Large intestine (tissue), 3 donors: ENCODE results near the gene PALD1. TPM values are rescaled to one million over a fixed set of nuclear protein-coding genes. Genes with fewer than 3 reads are reported as not detected.

Source experiments
- DNase-seq, 2 donors: peaks; one replicate each; pipeline versions ENCODE4 v3.0.0 to v3.0.0-alpha.2; 2013
- H3K27ac ChIP-seq: one replicate; pipeline ENCODE4 v1.5.1; 2013; ENCODE audit warnings: low read length
- H3K27me3 ChIP-seq: 2 replicates; pipeline ENCODE4 v1.6.1; 2013; ENCODE audit warnings: low read length; ENCODE audit not compliant: control insufficient read depth, insufficient read depth
- H3K36me3 ChIP-seq: 2 replicates; pipeline ENCODE4 v1.6.1; 2013; ENCODE audit warnings: low read length; ENCODE audit not compliant: control insufficient read depth, insufficient read depth
- H3K4me1 ChIP-seq: one replicate; pipeline ENCODE4 v1.6.1; 2013; ENCODE audit warnings: low read length; ENCODE audit not compliant: control insufficient read depth, insufficient read depth
- H3K4me3 ChIP-seq: one replicate; pipeline ENCODE4 v1.5.1; 2013; ENCODE audit warnings: low read length
- H3K9me3 ChIP-seq: one replicate; pipeline ENCODE4 v1.6.1; 2013; ENCODE audit warnings: mild to moderate bottlenecking, low read depth, low read length, moderate library complexity; ENCODE audit not compliant: control insufficient read depth
- WGBS: methylation state at CpG from one replicate; pipeline ENCODE4 v1.1.5; 2013; ENCODE audit warnings: low lambda C conversion rate; ENCODE audit not compliant: insufficient coverage; 5-methylcytosine and 5-hydroxymethylcytosine counted together
- polyA plus RNA-seq: library from polyadenylated mRNA; unstranded; fragments of 120-200 nt; gene quantifications from one replicate; pipeline ENCODE4 v1.2.1, GENCODE V29; 2013

The PALD1 gene
- polyA plus RNA-seq, 1 donor: 6.1 TPM

- H3K4me1 ChIP-seq: peaks cover 7% of the 10 kb centered on the region
- H3K27ac ChIP-seq: no peak overlapping the region
- H3K4me3 ChIP-seq: no peak overlapping the region
- H3K9me3 ChIP-seq: no peaks in the 10 kb centered on the region
- no peak for DNase-seq
- no peaks in the 10 kb centered on the region for H3K27me3 ChIP-seq
- WGBS: no CpG with 5 or more reads among the region's 4 CpGs
- no peaks in the 10 kb centered on the region for H3K36me3 ChIP-seq
Measured at GRCh38 chr10:70495691-70496261, 17.2 kb downstream of the PALD1 start.

DNA sequence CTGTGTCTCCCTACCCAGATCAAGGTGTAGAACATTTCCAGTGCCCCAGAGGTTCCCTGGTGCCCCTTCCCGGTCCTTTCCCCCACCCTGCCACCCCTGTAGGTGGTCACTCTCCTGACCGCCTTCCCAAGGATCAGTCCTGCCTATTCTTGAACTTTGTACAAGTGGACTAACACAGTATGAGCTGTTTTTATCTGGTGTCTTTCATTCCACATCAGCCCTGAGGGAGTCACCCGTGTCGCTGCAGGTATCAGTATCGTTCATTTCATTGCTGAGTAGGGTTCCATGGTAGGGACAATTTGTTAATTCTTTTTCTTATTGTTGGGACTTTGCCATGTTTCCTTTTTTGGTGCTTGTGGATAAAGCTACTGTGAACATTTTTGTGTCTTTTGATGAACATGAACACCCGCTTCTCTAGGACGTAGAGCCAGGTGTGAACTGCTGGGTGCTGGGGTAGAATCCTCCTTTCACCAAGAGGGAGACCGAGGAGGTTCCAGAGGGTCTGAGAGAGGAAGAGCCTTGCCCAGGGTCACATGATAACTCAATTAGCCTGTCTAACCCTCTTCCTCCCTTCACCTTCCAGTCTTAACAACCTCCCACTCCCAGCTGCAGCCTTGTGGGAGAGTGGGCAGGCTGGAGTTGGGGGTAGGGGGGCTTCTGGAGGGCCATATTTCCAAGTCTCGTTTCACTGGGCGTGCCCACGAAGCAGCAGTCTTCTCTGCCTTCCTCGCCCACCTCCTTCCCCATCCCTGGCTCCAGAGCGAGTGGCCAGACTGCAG lies 18.0 kb downstream of the PALD1 start:
- no peak overlapping the region for H3K4me3 ChIP-seq
- WGBS: 60% methylated on average over 1 of the region's 13 CpGs
- no peaks in the 10 kb centered on the region for H3K36me3 ChIP-seq
- H3K9me3 ChIP-seq: no peaks in the 10 kb centered on the region
- H3K27ac ChIP-seq: no peak overlapping the region
- no peak for DNase-seq
- no peaks in the 10 kb centered on the region for H3K27me3 ChIP-seq
- peaks cover 7% of the 10 kb centered on the region for H3K4me1 ChIP-seq

- peaks cover 7% of the 10 kb centered on the region for H3K4me1 ChIP-seq
- WGBS: no CpG with 5 or more reads among the region's 13 CpGs
Measured at GRCh38 chr10:70497120-70497545, 18.6 kb downstream of the PALD1 start.

DNA sequence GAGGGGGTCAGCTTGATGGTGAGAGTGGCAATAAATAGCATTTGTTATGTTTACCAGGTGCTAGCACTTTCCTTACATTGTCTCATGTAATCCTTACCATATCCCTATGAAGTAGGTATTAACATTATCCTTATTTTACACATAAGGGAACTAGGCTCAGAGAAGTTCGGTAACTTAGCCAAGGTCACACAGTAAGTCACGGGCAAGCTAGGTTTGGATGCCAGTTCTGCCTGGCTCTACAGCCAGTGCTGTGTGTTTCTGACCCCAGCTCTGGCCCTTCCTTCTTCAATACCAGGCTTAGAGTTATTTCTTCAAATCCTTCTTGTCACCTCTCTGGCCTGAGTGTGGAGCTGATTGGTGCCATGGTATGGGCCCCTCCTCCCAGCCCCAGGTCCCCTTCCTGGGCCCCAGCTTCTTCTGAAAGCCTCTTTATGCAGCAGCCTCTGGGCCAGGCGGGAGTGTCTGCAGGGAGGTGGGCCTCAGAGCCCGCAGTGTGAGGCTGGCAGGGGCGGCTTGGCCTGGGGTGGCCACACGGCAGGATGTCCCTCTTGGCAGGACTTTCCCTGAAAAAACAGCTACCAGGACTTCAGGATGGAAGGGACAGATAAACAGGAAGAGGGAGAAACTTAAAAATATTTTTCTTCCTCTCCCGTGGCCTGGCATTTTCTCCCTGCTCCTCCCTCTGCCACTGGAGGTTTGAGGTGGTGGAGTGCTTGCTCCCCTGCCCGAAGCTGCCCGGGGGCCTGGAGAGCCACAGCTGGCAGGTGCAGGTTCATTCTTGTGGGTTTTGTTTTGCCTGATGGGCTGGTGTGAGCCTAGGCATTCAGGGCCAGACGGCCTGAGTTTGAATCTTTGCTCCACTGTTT lies 20.6 kb downstream of the PALD1 start:
- Histone ChIP-seq H3K9me3 (no peaks in the 10 kb centered on the region), H3K4me3 (no peak overlapping the region), H3K27me3 (no peaks in the 10 kb centered on the region), H3K4me1 (peaks cover 7% of the 10 kb centered on the region), H3K36me3 (no peaks in the 10 kb centered on the region), H3K27ac (no peak overlapping the region)
- no CpG with 5 or more reads among the region's 10 CpGs for WGBS
- DNase-seq: peak in 1 of 2 donors; percentile 35

More at GRCh38 chr10:70497120-70497545, 18.6 kb downstream of the PALD1 start:
- H3K4me3 ChIP-seq: no peak overlapping the region
- no peaks in the 10 kb centered on the region for H3K36me3 ChIP-seq
- no peak for DNase-seq
- no peaks in the 10 kb centered on the region for H3K9me3 ChIP-seq
- H3K27me3 ChIP-seq: no peaks in the 10 kb centered on the region
- no peak overlapping the region for H3K27ac ChIP-seq

DNA sequence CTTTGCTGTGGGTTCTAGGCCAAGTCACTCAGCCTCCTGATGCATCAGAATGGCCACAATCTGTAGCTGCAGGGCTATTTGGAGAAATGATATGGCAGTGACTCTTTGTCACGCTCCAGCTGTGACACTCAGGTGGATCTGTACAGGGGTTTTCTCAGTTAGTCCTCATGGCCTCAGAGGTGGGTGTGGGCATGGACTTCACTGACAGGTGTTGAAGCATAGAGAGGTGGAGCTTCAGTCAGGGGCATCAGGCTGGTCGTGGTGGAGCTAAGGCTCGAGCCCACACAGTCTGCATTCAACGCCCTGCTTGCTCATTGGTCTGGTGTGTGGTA lies 21.2 kb downstream of the PALD1 start:
- Histone ChIP-seq H3K27me3 (no peaks in the 10 kb centered on the region), H3K9me3 (no peaks in the 10 kb centered on the region), H3K4me1 (peaks cover 7% of the 10 kb centered on the region), H3K4me3 (no peak overlapping the region), H3K27ac (no peak overlapping the region), H3K36me3 (no peaks in the 10 kb centered on the region)
- DNase-seq: no peak
- WGBS: no CpG with 5 or more reads among the region's 4 CpGs

- no peak overlapping the region for H3K27ac ChIP-seq
- H3K4me1 ChIP-seq: peaks cover 7% of the 10 kb centered on the region
- WGBS: no CpG with 5 or more reads among the region's 9 CpGs
Measured at GRCh38 chr10:70500368-70500767, 21.8 kb downstream of the PALD1 start.

DNA sequence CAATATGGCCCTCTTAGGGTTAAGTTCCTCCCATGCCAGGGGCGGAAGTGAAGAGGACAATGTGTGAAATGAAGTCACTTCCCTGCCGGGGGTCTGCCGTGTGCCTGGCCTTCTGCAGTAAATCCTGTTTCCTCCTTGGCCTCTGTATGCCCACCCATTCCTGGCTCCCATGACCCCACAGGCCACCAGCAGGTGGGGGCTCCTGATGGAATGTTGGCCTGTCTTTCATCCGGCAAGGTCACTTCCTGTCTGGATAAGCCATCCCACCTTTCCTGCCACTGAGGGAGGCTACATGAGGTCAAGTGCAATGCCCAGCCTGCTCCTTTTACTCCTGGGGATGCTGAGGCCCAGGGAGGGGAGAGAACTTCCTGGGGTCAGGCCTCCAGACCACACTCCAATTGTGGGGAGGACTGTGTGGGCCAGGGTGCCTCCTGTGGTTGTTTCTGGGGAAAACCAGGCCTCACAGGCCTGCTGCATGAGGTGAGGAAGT lies 22.3 kb downstream of the PALD1 start:
- H3K4me1 ChIP-seq: peaks cover 7% of the 10 kb centered on the region
- no CpG with 5 or more reads among the region's 4 CpGs for WGBS
- no peaks in the 10 kb centered on the region for H3K27me3 ChIP-seq
- no peak overlapping the region for H3K27ac ChIP-seq
- H3K9me3 ChIP-seq: no peaks in the 10 kb centered on the region
- H3K4me3 ChIP-seq: no peak overlapping the region
- no peaks in the 10 kb centered on the region for H3K36me3 ChIP-seq
- no peak for DNase-seq

More at GRCh38 chr10:70500368-70500767, 21.8 kb downstream of the PALD1 start:
- no peaks in the 10 kb centered on the region for H3K36me3 ChIP-seq
- no peaks in the 10 kb centered on the region for H3K9me3 ChIP-seq
- no peaks in the 10 kb centered on the region for H3K27me3 ChIP-seq
- H3K4me3 ChIP-seq: no peak overlapping the region
- no peak for DNase-seq

- Histone ChIP-seq H3K4me1 (peaks cover 7% of the 10 kb centered on the region), H3K4me3 (no peak overlapping the region), H3K27ac (no peak overlapping the region), H3K27me3 (no peaks in the 10 kb centered on the region), H3K9me3 (no peaks in the 10 kb centered on the region), H3K36me3 (no peaks in the 10 kb centered on the region)
- DNase-seq: no peak
- 100% methylated on average over 1 of the region's 3 CpGs for WGBS
Measured at GRCh38 chr10:70502406-70502805, 23.8 kb downstream of the PALD1 start.

DNA sequence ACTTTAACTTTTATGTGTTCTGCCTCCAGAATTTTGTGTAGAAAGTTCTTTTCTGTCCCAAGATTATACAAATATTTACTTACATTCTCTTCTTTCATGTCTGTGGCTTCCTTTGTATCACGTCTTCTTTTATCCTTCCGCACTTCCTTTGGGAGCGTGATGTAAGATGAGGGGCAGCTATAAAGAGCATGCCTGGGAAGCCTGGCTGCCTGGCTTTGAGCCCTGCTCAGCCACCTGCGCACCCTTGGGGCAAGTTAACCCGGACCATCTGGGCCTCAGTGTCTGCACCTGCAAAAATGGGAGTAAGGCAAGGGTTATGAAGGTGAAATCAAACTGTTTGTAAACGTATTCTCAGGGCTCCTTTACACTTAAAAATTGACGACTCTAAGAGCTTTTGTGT lies 25.2 kb downstream of the PALD1 start:
- Histone ChIP-seq H3K27ac (no peak overlapping the region), H3K4me3 (no peak overlapping the region), H3K4me1 (peaks cover 10% of the 10 kb centered on the region), H3K27me3 (no peaks in the 10 kb centered on the region), H3K36me3 (no peaks in the 10 kb centered on the region), H3K9me3 (no peaks in the 10 kb centered on the region)
- no CpG with 5 or more reads among the region's 7 CpGs for WGBS
- no peak for DNase-seq
